Measurements from ENCODE around the gene ZKSCAN8. TPM values are rescaled to one million over a fixed set of nuclear protein-coding genes. Genes with fewer than 3 reads are reported as not detected.

The ZKSCAN8 gene
- total RNA-seq, 1 donor from 2014 or later = 25.1 TPM

DNA sequence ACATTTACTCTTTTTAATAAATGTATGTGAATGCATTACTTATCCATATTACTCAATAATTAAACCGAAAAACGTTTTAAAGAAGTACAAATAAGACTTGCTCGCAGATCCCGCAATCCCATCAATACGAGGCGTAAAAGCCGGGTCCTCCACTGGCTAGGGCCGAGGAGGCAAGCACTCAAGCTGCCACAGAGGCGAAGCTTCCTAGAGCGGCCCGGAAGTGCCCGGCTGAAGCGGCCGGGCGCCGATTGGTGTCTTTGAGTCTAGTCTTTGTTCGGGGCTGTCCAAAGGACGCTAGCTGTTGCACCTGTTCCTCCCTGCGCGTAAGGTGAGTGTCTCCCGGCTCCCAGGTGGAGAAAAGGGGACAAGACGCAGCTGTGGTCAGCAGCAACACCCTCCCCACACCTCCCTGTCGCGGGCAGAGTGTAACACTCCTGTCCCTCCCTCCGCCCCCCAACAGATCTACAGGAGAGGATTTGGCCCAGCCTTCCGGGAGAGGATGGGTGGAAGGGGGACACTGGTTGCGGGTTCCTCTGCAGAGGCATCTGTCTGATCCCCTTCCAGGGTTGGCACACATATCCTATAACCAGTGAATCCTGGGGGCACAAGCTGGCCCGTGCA lies 17.2 kb upstream of the ZKSCAN8 start, which contains the start of gene ZSCAN16:
Gene ZSCAN16, plus strand, starts transcription at position 260 of the 621 bp plus-strand sequence. CDS start 835 bp downstream, outside the sequence.
- no peak for FAIRE-seq
- no peaks in the 10 kb centered on the region for H3K27me3 ChIP-seq (ENCODE audit: insufficient read depth, low read length)
- H3K27ac Mint-ChIP-seq (ENCODE audit: unreplicated experiment) = peak within 1 kb of the TSS; percentile 88
- peaks cover 56% of the 10 kb centered on the region for H3K79me2 ChIP-seq (ENCODE audit: insufficient read depth, low read length)
- peak within 1 kb of the TSS; percentile 17 for H3K27ac ChIP-seq (ENCODE audit: low read depth, low read length)
- no peaks in the 10 kb centered on the region for H3K9me3 Mint-ChIP-seq (ENCODE audit: unreplicated experiment)
- H2AFZ ChIP-seq (ENCODE audit: low read depth, low read length) = peak within 1 kb of the TSS; percentile 77
- peak within 1 kb of the TSS; percentile 90 for H3K4me2 ChIP-seq (ENCODE audit: low read length)
- peaks cover 19% of the 10 kb centered on the region for H3K36me3 ChIP-seq (ENCODE audit: insufficient read depth, low read length)
- no peaks in the 10 kb centered on the region for H3K36me3 Mint-ChIP-seq (ENCODE audit: low read depth, unreplicated experiment)
- H3K4me3 ChIP-seq (ENCODE audit: insufficient read depth, low read depth, low read length) = peak within 1 kb of the TSS; percentile 70
- H3K27me3 Mint-ChIP-seq (ENCODE audit: low read depth, unreplicated experiment) = no peaks in the 10 kb centered on the region
- peaks cover 13% of the 10 kb centered on the region for H3K4me1 Mint-ChIP-seq (ENCODE audit: low read depth, unreplicated experiment)
- H3K4me3 Mint-ChIP-seq (ENCODE audit: unreplicated experiment) = peak within 1 kb of the TSS; percentile 98
- peak within 1 kb of the TSS; percentile 75 for H3K9ac ChIP-seq (ENCODE audit: low read length)
- no peak for TF ChIP-seq EZH2 (IDR thresholded peaks at IDR 0.05; ENCODE audit: insufficient read depth, low read length)
- TF ChIP-seq CTCF (IDR thresholded peaks at IDR 0.05; ENCODE audit: insufficient read depth, low read depth, low read length) = no peak
- peak; percentile 72 for DNase-seq (ENCODE audit: low read depth)
- no peaks in the 10 kb centered on the region for H3K4me1 ChIP-seq (ENCODE audit: insufficient read depth, low read length)
- H3K9me3 ChIP-seq (ENCODE audit: insufficient read depth, low read depth, low read length) = peaks cover under 1% of the 10 kb centered on the region
- H4K20me1 ChIP-seq (ENCODE audit: insufficient read depth, low read length) = peaks cover 21% of the 10 kb centered on the region

- H3K4me3 Mint-ChIP-seq (ENCODE audit: unreplicated experiment) = peak overlapping the region; percentile 98
- TF ChIP-seq CTCF (IDR thresholded peaks at IDR 0.05; ENCODE audit: insufficient read depth, low read depth, low read length) (no peak), EZH2 (IDR thresholded peaks at IDR 0.05; ENCODE audit: insufficient read depth, low read length) (no peak)
- no peaks in the 10 kb centered on the region for H3K36me3 Mint-ChIP-seq (ENCODE audit: low read depth, unreplicated experiment)
- peaks cover 25% of the 10 kb centered on the region for H4K20me1 ChIP-seq (ENCODE audit: insufficient read depth, low read length)
- peaks cover 20% of the 10 kb centered on the region for H3K36me3 ChIP-seq (ENCODE audit: insufficient read depth, low read length)
- H3K4me3 ChIP-seq (ENCODE audit: insufficient read depth, low read depth, low read length) = peak overlapping the region; percentile 70
- H3K9me3 ChIP-seq (ENCODE audit: insufficient read depth, low read depth, low read length) = peaks cover 4% of the 10 kb centered on the region
- H3K79me2 ChIP-seq (ENCODE audit: insufficient read depth, low read length) = peaks cover 61% of the 10 kb centered on the region
- H3K27ac Mint-ChIP-seq (ENCODE audit: unreplicated experiment) = peak overlapping the region; percentile 88
- peak overlapping the region; percentile 77 for H2AFZ ChIP-seq (ENCODE audit: low read depth, low read length)
- peaks cover 13% of the 10 kb centered on the region for H3K4me1 Mint-ChIP-seq (ENCODE audit: low read depth, unreplicated experiment)
- no peak overlapping the region for H3K27ac ChIP-seq (ENCODE audit: low read depth, low read length)
- no peaks in the 10 kb centered on the region for H3K9me3 Mint-ChIP-seq (ENCODE audit: unreplicated experiment)
- no peaks in the 10 kb centered on the region for H3K27me3 ChIP-seq (ENCODE audit: insufficient read depth, low read length)
- no peaks in the 10 kb centered on the region for H3K27me3 Mint-ChIP-seq (ENCODE audit: low read depth, unreplicated experiment)
- FAIRE-seq (no peak), DNase-seq (ENCODE audit: low read depth) (no peak)
- peak overlapping the region; percentile 90 for H3K4me2 ChIP-seq (ENCODE audit: low read length)
- H3K4me1 ChIP-seq (ENCODE audit: insufficient read depth, low read length) = no peaks in the 10 kb centered on the region
- peak overlapping the region; percentile 75 for H3K9ac ChIP-seq (ENCODE audit: low read length)
Observed at GRCh38 chr6:28124971-28125353, 16.7 kb upstream of the ZKSCAN8 start.

DNA sequence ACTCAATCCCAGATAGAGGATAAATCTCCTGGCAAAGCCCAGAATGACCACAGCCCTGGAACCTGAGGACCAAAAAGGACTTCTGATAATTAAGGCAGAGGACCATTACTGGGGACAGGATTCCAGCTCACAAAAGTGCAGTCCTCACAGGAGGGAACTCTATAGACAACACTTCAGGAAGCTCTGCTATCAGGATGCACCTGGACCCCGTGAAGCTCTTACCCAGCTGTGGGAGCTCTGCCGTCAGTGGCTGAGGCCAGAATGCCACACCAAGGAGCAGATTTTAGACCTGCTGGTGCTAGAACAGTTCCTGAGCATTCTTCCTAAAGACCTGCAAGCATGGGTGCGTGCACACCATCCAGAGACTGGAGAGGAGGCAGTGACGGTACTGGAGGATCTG lies 16.3 kb upstream of the ZKSCAN8 start:
- peaks cover 13% of the 10 kb centered on the region for H3K4me1 Mint-ChIP-seq (ENCODE audit: low read depth, unreplicated experiment)
- H3K9me3 ChIP-seq (ENCODE audit: insufficient read depth, low read depth, low read length) = peaks cover 4% of the 10 kb centered on the region
- FAIRE-seq = no peak
- no peaks in the 10 kb centered on the region for H3K4me1 ChIP-seq (ENCODE audit: insufficient read depth, low read length)
- H3K27me3 ChIP-seq (ENCODE audit: insufficient read depth, low read length) = no peaks in the 10 kb centered on the region
- TF ChIP-seq CTCF (IDR thresholded peaks at IDR 0.05; ENCODE audit: insufficient read depth, low read depth, low read length) = no peak
- no peak for TF ChIP-seq EZH2 (IDR thresholded peaks at IDR 0.05; ENCODE audit: insufficient read depth, low read length)
- H4K20me1 ChIP-seq (ENCODE audit: insufficient read depth, low read length) = peaks cover 25% of the 10 kb centered on the region
- H3K36me3 ChIP-seq (ENCODE audit: insufficient read depth, low read length) = peaks cover 16% of the 10 kb centered on the region
- H3K9ac ChIP-seq (ENCODE audit: low read length) = peak overlapping the region; percentile 75
- peak overlapping the region; percentile 90 for H3K4me2 ChIP-seq (ENCODE audit: low read length)
- peak overlapping the region; percentile 98 for H3K4me3 Mint-ChIP-seq (ENCODE audit: unreplicated experiment)
- H3K27ac Mint-ChIP-seq (ENCODE audit: unreplicated experiment) = no peak overlapping the region
- no peak overlapping the region for H3K27ac ChIP-seq (ENCODE audit: low read depth, low read length)
- H3K4me3 ChIP-seq (ENCODE audit: insufficient read depth, low read depth, low read length) = no peak overlapping the region
- no peak for DNase-seq (ENCODE audit: low read depth)
- no peaks in the 10 kb centered on the region for H3K27me3 Mint-ChIP-seq (ENCODE audit: low read depth, unreplicated experiment)
- H3K9me3 Mint-ChIP-seq (ENCODE audit: unreplicated experiment) = no peaks in the 10 kb centered on the region
- peaks cover 66% of the 10 kb centered on the region for H3K79me2 ChIP-seq (ENCODE audit: insufficient read depth, low read length)
- H3K36me3 Mint-ChIP-seq (ENCODE audit: low read depth, unreplicated experiment) = no peaks in the 10 kb centered on the region
- no peak overlapping the region for H2AFZ ChIP-seq (ENCODE audit: low read depth, low read length)
